Right lobe of liver (tissue), 4 donors: ENCODE data around the gene NUCB2.

Experiments used
- CTCF ChIP-seq, 4 donors: fragments of 200-600 bp in 3 of 4; fragments of 450-650 bp in 1 of 4; IDR thresholded peaks; one replicate each; pipeline versions ENCODE4 v1.5.1 to v1.8.0; 2016 to 2022; ENCODE audit warnings: antibody characterized with exemption in 4 of 4, mild to moderate bottlenecking in 2 of 4
- POLR2A ChIP-seq: fragments of 450-650 bp; IDR thresholded peaks from one replicate; pipeline ENCODE4 v1.6.1; 2017; ENCODE audit warnings: antibody characterized with exemption, mild to moderate bottlenecking
- donor health status: DM: no; HTN: no; CAD: no.
- donor health status: DM: no; HTN: no; CAD: no.
- donor health status: DM: no; HTN: yes; CAD: no.

- no peak for TF ChIP-seq CTCF (IDR thresholded peaks at IDR 0.05)
- TF ChIP-seq POLR2A = no peak
Observed at GRCh38 chr11:17258670-17259069, 17.9 kb upstream of the NUCB2 start.
